B cell (primary cell): Measurements from ENCODE around the gene SUMO3. TPM values are rescaled to one million over a fixed set of nuclear protein-coding genes. Genes with fewer than 3 reads are reported as not detected.

ENCODE experiments used
- ATAC-seq: fragments of 200-7000 bp; cut with Tn5 transposase; one replicate; pipeline ENCODE4 v1.10.0; 2021; ENCODE audit warnings: low read depth, mild to moderate bottlenecking, moderate number of reproducible peaks, moderate library complexity
- CTCF ChIA-PET: fragments of 350-600 bp; sonication (Branson Sonifier 250); formaldehyde crosslinking; loops from one replicate; lab custom pipeline; 2021; ENCODE audit warnings: antibody characterized with exemption, inconsistent platforms; lab: Charles Lee
- POLR2A ChIA-PET: fragments of 350-600 bp; sonication (Branson Sonifier 250); formaldehyde crosslinking; loops from one replicate; lab custom pipeline; 2021; ENCODE audit warnings: antibody characterized with exemption; lab: Charles Lee
- DNase-seq: peaks from one replicate; pipeline ENCODE4 v3.0.0; 2013
- H2AFZ ChIP-seq: 2 replicates; pipeline ENCODE4 v1.6.1; 2012; ENCODE audit warnings: mild to moderate bottlenecking, low read depth, low read length; ENCODE audit not compliant: insufficient read depth, poor library complexity, severe bottlenecking
- H3K27ac ChIP-seq, 2 donors: 1 replicate in 1 of 2; 2 replicates in 1 of 2; pipeline ENCODE4 v1.5.1; 2012 to 2013; ENCODE audit warnings: low read length in 2 of 2, mild to moderate bottlenecking in 2 of 2, moderate library complexity in 1 of 2
- H3K27me3 ChIP-seq, 4 experiments: fragments of 200-600 bp in 1 of 4; sonication (generic) in 1 of 4; replicated peaks in 1 of 4; 1 replicate in 2 of 4; 2 replicates in 2 of 4; pipeline versions ENCODE4 v1.6.1 to v1.7.0; 2013 to 2016; ENCODE audit warnings: low read length in 3 of 4, mild to moderate bottlenecking in 2 of 4, mixed read lengths in 1 of 4, moderate library complexity in 1 of 4; ENCODE audit not compliant: insufficient read depth in 4 of 4, control insufficient read depth in 3 of 4; ENCODE audit errors: control extremely low read depth in 1 of 4
- H3K36me3 ChIP-seq, 2 experiments: replicated peaks in 1 of 2; 1 replicate in 1 of 2; 2 replicates in 1 of 2; pipeline versions ENCODE4 v1.6.1 to v1.7.1; 2013; ENCODE audit warnings: low read length in 1 of 2; ENCODE audit not compliant: insufficient read depth in 2 of 2, control insufficient read depth in 1 of 2; ENCODE audit errors: control extremely low read depth in 1 of 2, extremely low read depth in 1 of 2
- H3K4me1 ChIP-seq, 2 donors: fragments of 200-600 bp in 1 of 2; sonication (generic) in 1 of 2; 1 replicate in 1 of 2; 2 replicates in 1 of 2; pipeline versions ENCODE4 v1.5.1 to v1.6.1; 2013 to 2017; ENCODE audit warnings: low read length in 2 of 2; ENCODE audit not compliant: control insufficient read depth in 2 of 2, insufficient read depth in 2 of 2
- H3K4me2 ChIP-seq: replicated peaks from 2 replicates; pipeline ENCODE3; 2012; ENCODE audit warnings: mild to moderate bottlenecking, low read depth, low read length; ENCODE audit not compliant: poor library complexity, severe bottlenecking
- H3K4me3 ChIP-seq, 5 experiments: fragments of 200-600 bp in 1 of 5; sonication (generic) in 1 of 5; 1 replicate in 3 of 5; 2 replicates in 2 of 5; pipeline versions ENCODE4 v1.5.1 to v1.7.0; 2011 to 2016; ENCODE audit warnings: low read length in 4 of 5, mild to moderate bottlenecking in 4 of 5, low read depth in 2 of 5, control low read depth in 1 of 5, moderate library complexity in 1 of 5; ENCODE audit not compliant: insufficient read depth in 1 of 5; ENCODE audit errors: control extremely low read depth in 1 of 5, extremely low read depth in 1 of 5
- H3K79me2 ChIP-seq: fragments of 200-600 bp; sonication (generic); one replicate; pipeline ENCODE4 v1.6.0; 2016; ENCODE audit warnings: low read length; ENCODE audit not compliant: control insufficient read depth, insufficient read depth
- H3K9ac ChIP-seq: fragments of 200-600 bp; sonication (generic); 2 replicates; pipeline ENCODE4 v1.6.1; 2017; ENCODE audit warnings: mild to moderate bottlenecking, low read length, moderate library complexity
- H3K9me3 ChIP-seq, 3 donors: one replicate each; pipeline versions ENCODE4 v1.6.1 to v1.7.1; 2013; ENCODE audit warnings: low read length in 2 of 3; ENCODE audit not compliant: control insufficient read depth in 2 of 3, insufficient read depth in 1 of 3; ENCODE audit errors: control extremely low read depth in 1 of 3
- H4K20me1 ChIP-seq: 2 replicates; pipeline ENCODE4 v1.6.0; 2012; ENCODE audit warnings: mild to moderate bottlenecking, low read length; ENCODE audit not compliant: insufficient read depth, control insufficient read depth, poor library complexity, severe bottlenecking
- H3K27ac Mint-ChIP-seq: one replicate; pipeline ENCODE4 v1.8.0; 2021; ENCODE audit warnings: mixed read lengths
- H3K27me3 Mint-ChIP-seq: one replicate; pipeline ENCODE4 v1.8.0; 2021; ENCODE audit warnings: mixed read lengths
- H3K4me1 Mint-ChIP-seq: one replicate; pipeline ENCODE4 v1.8.0; 2021; ENCODE audit warnings: mixed read lengths
- H3K4me3 Mint-ChIP-seq: one replicate; pipeline ENCODE4 v1.8.0; 2021; ENCODE audit warnings: mixed read lengths
- H3K9me3 Mint-ChIP-seq: one replicate; pipeline ENCODE4 v1.8.0; 2022; ENCODE audit warnings: mixed read lengths; ENCODE audit not compliant: insufficient read depth
- CTCF ChIP-seq: fragments of 200-600 bp; IDR thresholded peaks from one replicate; pipeline ENCODE4 v1.8.0; 2022; ENCODE audit warnings: antibody characterized with exemption, mild to moderate bottlenecking
- EZH2 ChIP-seq: IDR thresholded peaks from 2 replicates; pipeline ENCODE4 v1.6.1; 2012; ENCODE audit warnings: borderline replicate concordance, low read depth, mild to moderate bottlenecking, moderate library complexity, low read length; ENCODE audit not compliant: insufficient read depth, poor library complexity, severe bottlenecking
- WGBS: methylation state at CpG from one replicate; pipeline ENCODE4 v1.1.5; 2013; ENCODE audit warnings: missing lambda C conversion rate; ENCODE audit not compliant: insufficient coverage; 5-methylcytosine and 5-hydroxymethylcytosine counted together
- intact Hi-C: fragments of 100-400 bp; cut with micrococcal nuclease; formaldehyde crosslinking; loops from one replicate; pipeline ENCODE4 v1.10.0; 2022
- polyA plus RNA-seq: library from polyadenylated mRNA; depleted of rRNA; stranded (reverse); fragments of >200 nt; gene quantifications from 2 replicates; pipeline ENCODE4 v1.2.3, GENCODE V29; 2012
- total RNA-seq, 2 donors: library from RNA; stranded (reverse); fragments of 120-200 nt in 1 of 2; gene quantifications; 1 replicate in 1 of 2; 2 replicates in 1 of 2; pipeline versions ENCODE4 v1.2.3 to v1.2.4, GENCODE V29; 2013 to 2022

SUMO3 gene
- total and polyA plus RNA-seq, 2 donors (not counting 1 experiment from before 2014, with no cell fraction given): 37.6 to 44.8 TPM

GRCh38 chr21:44767834-44768831 lies 49.7 kb downstream of the SUMO3 start:
- no peak for ATAC-seq
- H3K27me3 ChIP-seq: no peaks in the 10 kb centered on the region
- Mint-ChIP-seq H3K27me3 (no peaks in the 10 kb centered on the region), H3K9me3 (no peaks in the 10 kb centered on the region), H3K27ac (no peak overlapping the region), H3K4me1 (peaks cover 5% of the 10 kb centered on the region), H3K4me3 (no peak overlapping the region)
- H3K4me3 ChIP-seq: no peak overlapping the region
- intact Hi-C loops: no loop called here
- no peak overlapping the region for H2AFZ ChIP-seq
- H3K79me2 ChIP-seq: no peaks in the 10 kb centered on the region
- WGBS: 97% methylated on average over 28 of the region's 30 CpGs
- no peak for TF ChIP-seq EZH2
- TF ChIP-seq CTCF: no peak
- H4K20me1 ChIP-seq: no peaks in the 10 kb centered on the region
- H3K9me3 ChIP-seq: no peaks in the 10 kb centered on the region
- H3K4me1 ChIP-seq: peaks cover 0 to 5% of the 10 kb centered on the region in 2 donors
- H3K27ac ChIP-seq: no peak overlapping the region
- no peak for DNase-seq
- no peak overlapping the region for H3K4me2 ChIP-seq
- CTCF ChIA-PET: interaction anchor here (0.6 kb wide), 1 partner anchor 12 kb away, joined by 4 read pairs; no protein-coding TSS in a partner anchor
- no peak overlapping the region for H3K9ac ChIP-seq
- peaks cover 3 to 21% of the 10 kb centered on the region in 2 experiments for H3K36me3 ChIP-seq
- POLR2A ChIA-PET: no interaction called here

DNA sequence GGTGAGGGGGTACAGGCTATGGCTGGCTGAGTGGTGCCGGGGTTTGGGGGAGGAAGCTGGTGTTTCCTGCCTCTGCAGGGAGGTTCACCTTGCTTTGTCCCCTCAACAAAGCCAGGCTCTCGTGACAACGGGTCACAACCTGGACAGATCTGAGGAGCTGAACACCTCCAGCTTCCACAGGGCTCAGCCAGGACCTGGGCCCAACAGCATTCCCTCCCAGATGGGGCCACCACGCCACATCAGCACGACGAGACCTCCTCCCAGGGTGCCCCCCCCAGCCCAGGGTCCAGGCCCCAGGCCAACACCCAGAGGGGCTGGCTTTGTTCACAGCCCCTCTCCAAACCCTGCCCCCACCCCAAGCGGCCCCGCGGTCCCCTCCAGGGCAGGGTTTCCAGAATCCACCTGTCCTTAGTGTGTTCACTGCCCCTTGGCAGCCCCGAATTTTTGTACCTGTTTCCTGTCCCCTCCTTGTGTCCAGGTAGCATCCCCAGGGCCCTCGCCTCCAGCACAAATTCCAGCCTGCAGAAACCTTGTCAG lies 51.0 kb downstream of the SUMO3 start:
- DNase-seq: no peak
- POLR2A ChIA-PET: no interaction called here
- TF ChIP-seq CTCF (no peak), EZH2 (no peak)
- no peaks in the 10 kb centered on the region for H4K20me1 ChIP-seq
- no peaks in the 10 kb centered on the region for H3K9me3 ChIP-seq
- no peak overlapping the region for H3K4me2 ChIP-seq
- peaks cover 3 to 14% of the 10 kb centered on the region in 2 experiments for H3K36me3 ChIP-seq
- H3K27ac ChIP-seq: no peak overlapping the region
- Mint-ChIP-seq H3K4me3 (no peak overlapping the region), H3K9me3 (no peaks in the 10 kb centered on the region), H3K4me1 (peaks cover 5% of the 10 kb centered on the region), H3K27me3 (no peaks in the 10 kb centered on the region), H3K27ac (no peak overlapping the region)
- intact Hi-C loops: no loop called here
- H2AFZ ChIP-seq: no peak overlapping the region
- H3K27me3 ChIP-seq: no peaks in the 10 kb centered on the region
- H3K9ac ChIP-seq: no peak overlapping the region
- no peak for ATAC-seq
- peaks cover 0 to 5% of the 10 kb centered on the region in 2 donors for H3K4me1 ChIP-seq
- 68% methylated on average over 11 of the region's 11 CpGs for WGBS
- no peaks in the 10 kb centered on the region for H3K79me2 ChIP-seq
- CTCF ChIA-PET: no interaction called here
- no peak overlapping the region for H3K4me3 ChIP-seq
